ENCODE results near the gene STAMBPL1.

Gene STAMBPL1

GRCh38 chr10:88957381-88957780 lies 77.3 kb downstream of the STAMBPL1 start:
- no peak for DNase-seq

DNA sequence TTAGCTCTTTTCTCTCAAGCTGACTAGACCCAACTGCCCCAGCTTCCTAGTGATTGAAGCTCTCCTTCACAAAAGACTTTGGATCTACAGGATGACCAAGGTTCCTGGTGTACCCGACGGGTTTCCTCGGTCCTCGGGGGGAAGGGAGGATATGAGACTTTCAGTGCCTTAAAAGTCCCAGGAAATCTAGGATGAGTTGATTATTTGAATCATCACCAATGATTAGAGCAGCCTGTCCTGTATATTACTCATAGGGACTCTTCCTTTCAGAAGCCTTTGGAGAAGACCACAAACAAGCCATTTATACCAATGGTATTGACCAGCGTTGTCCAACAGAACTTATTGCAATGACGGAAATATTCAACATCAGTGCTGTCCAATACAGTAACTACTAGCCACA lies 78.7 kb downstream of the STAMBPL1 start:
- no peak for DNase-seq

DNA sequence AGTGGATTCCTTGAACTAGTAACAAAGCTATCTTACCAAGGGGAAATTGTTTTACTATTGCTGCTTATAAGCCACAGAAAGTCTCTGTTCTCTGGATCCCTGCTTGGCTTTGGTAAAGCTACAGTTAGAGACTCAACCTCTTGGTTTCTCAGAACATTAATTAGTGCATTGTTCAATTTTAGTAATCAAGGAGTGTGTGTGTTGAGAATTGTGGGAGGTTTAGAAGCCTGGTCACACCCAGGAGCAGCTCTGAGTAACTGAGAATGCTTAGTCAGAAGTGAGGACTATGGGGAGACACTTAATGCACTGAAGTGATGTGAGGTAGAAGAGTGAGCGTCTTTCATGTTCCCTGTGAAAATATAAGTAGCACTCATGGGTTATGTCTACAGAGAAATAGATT lies 80.8 kb downstream of the STAMBPL1 start:
- no peak for DNase-seq

DNA sequence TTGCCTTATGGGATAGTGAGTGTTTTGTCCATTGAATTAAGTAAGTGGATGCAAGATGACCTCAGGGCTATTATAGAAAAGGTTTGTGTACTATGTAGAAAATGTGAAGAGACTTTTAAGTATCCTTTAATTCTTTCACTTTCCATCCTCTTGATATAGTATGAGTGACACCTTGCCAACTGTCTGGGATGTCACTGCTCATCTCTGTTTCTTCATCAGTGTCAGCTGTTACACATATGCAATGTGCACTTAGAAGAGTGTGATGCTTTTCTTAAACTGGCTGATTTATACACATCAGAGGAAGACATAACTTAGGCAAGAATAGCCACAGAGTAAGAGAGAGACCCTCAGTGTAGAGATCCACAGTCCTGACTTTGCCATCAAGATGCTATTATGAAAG lies 81.2 kb downstream of the STAMBPL1 start:
- DNase-seq = no peak

DNA sequence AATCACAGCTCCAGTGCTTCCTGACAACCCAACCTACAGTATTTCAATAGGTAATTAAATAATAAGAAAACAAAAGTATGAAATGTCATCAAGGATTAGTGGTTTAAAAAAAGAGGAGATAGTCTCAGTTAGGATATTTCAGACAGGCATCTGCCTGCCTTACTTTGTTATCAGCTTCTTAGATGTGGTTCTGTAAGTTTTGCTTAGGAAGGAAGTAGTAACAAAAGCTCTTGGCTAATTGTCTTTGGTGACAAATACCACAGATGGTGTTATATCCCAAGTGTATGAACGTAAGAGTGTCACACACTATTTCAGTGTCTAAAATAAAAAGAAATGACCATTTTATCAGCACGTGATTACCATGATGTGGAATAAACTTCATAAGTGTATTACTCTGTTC lies 82.3 kb downstream of the STAMBPL1 start:
- DNase-seq = no peak

- DNase-seq = no peak
Measured at GRCh38 chr10:88963318-88963717, 83.3 kb downstream of the STAMBPL1 start.

DNA sequence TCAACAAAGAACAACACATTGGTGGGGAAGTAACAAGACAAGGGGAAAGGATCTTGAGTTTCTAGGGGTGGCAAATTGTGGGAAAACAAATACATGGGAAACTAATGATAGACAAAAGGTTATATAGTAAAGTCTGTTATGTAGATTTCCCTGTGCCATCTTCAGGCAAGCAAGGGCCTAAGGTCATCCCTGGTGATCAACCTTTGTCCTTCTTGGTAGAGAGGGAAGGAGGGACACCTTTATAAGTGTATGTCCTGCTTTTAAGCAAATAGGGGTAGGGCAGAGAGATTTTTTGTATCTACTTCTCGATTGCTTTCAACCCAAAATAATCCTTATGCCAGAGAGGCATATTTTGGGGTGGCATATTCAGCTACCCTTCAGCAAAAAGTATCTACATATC lies 84.3 kb downstream of the STAMBPL1 start:
- DNase-seq = no peak

GRCh38 chr10:88964869-88965415 lies 84.9 kb downstream of the STAMBPL1 start:
- no peak for DNase-seq

- DNase-seq = no peak
Measured at GRCh38 chr10:88966797-88967196, 86.8 kb downstream of the STAMBPL1 start.

DNA sequence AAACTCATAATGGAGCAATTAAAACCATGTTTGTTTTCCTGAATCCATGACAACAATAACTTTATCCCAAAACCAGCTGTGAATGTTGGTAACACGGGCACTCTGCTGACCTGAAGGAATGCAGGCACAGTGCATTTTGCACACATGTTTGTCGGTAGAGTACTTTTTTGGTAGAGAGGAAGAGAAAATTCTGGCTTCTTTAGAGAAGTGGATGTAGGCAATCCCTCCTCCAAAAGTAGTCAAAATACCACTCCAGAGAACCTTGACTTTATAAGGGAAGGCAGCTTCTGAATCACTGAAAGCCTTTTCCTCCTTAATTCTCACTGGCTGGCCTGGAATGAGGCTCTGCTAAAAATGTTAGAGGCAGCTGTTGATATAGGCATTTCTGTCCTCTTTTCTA lies 88.3 kb downstream of the STAMBPL1 start:
- no peak for DNase-seq

DNA sequence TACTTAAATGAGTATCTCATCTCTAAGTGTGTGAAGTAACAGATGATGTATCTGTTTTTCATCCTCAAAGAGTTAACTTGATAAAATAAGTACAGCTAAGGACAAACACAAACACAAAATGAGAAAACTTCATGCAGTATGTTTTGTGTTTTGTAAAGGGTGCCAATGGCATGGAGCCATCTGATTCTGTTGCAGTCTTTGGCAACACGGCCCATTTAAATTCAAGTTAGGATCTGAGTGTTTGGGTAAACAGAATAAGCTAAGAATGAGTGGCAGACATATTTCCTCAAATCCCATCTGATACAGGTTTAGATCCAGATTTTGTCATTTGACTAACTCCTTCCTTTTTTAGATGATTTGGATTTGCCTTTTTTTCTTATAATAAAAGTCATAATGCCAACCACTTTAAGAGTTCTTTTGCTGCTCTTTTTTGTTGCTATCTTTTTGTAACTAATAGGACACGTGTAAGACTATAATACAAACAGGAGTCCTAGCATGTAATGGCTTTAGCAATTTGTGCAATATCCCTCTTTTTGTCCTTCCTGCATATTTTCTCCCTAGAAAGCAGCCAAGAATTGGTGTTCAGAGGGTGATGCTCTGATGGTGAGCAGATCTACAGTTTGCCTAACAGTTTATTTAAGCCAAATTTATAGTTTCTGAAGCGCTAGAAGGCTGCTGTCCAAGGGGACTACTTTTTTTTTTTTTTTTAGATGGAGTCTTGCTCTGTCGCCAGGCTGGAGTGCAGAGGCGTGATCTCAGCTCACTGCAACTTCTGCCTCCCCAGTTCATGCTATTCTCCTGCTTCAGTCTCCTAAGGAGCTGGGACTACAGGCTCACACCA lies 91.4 kb downstream of the STAMBPL1 start:
- no peak for DNase-seq

Data from NCI-H1436 (cell line).